Measurements from ENCODE around the gene CDK6.

GRCh38 chr7:92763636-92764423 lies 72.5 kb downstream of the CDK6 start:
- TF ChIP-seq, protein P1, sequence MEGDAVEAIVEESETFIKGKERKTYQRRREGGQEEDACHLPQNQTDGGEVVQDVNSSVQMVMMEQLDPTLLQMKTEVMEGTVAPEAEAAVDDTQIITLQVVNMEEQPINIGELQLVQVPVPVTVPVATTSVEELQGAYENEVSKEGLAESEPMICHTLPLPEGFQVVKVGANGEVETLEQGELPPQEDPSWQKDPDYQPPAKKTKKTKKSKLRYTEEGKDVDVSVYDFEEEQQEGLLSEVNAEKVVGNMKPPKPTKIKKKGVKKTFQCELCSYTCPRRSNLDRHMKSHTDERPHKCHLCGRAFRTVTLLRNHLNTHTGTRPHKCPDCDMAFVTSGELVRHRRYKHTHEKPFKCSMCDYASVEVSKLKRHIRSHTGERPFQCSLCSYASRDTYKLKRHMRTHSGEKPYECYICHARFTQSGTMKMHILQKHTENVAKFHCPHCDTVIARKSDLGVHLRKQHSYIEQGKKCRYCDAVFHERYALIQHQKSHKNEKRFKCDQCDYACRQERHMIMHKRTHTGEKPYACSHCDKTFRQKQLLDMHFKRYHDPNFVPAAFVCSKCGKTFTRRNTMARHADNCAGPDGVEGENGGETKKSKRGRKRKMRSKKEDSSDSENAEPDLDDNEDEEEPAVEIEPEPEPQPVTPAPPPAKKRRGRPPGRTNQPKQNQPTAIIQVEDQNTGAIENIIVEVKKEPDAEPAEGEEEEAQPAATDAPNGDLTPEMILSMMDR (IDR thresholded peaks at IDR 0.05) = peak in 1 of 7 experiments; percentile 4
- TF ChIP-seq POLR2A (IDR thresholded peaks at IDR 0.05) (no peak), POLR2AphosphoS5 (IDR thresholded peaks at IDR 0.05) (peak in 1 of 3 donors; percentile 35), EP300 (IDR thresholded peaks at IDR 0.05) (no peak)

Data from stomach (tissue), 4 donors.